HCT116 (cell line): ENCODE results near the gene SBNO2.

ENCODE experiments used
- MAX ChIP-seq: IDR thresholded peaks from 2 replicates; pipeline ENCODE4 v1.6.1; 2012
- POLR2A ChIP-seq: IDR thresholded peaks from 2 replicates; pipeline ENCODE4 v1.7.0; 2011; ENCODE audit warnings: borderline replicate concordance; ENCODE audit not compliant: insufficient read depth, insufficient read length; ENCODE audit errors: extremely low read depth
- POLR2AphosphoS5 ChIP-seq: IDR thresholded peaks from 2 replicates; pipeline ENCODE4 v1.6.1; 2011; ENCODE audit warnings: mild to moderate bottlenecking, low read depth, low read length, moderate library complexity
- REST ChIP-seq: IDR thresholded peaks from 2 replicates; pipeline ENCODE4 v1.6.1; 2012; ENCODE audit warnings: low read depth

- TF ChIP-seq POLR2A = no peak
- no peak for TF ChIP-seq MAX
- TF ChIP-seq POLR2AphosphoS5 = no peak
- no peak for TF ChIP-seq REST
These were observed 52.7 kb downstream of the SBNO2 start for GRCh38 chr19:1121395-1121794.
